ENCODE results near the gene ZSCAN30. TPM values are rescaled to one million over a fixed set of nuclear protein-coding genes. Genes with fewer than 3 reads are reported as not detected.
"Not testable (repeated sequence)": the region's sequence is repeated elsewhere in the genome, so short reads cannot be mapped to it uniquely, and the experiment has no call there.

The ZSCAN30 gene
- total and polyA plus RNA-seq, 10 donors: 7.2 to 39.2 (median 23.9) TPM

DNA sequence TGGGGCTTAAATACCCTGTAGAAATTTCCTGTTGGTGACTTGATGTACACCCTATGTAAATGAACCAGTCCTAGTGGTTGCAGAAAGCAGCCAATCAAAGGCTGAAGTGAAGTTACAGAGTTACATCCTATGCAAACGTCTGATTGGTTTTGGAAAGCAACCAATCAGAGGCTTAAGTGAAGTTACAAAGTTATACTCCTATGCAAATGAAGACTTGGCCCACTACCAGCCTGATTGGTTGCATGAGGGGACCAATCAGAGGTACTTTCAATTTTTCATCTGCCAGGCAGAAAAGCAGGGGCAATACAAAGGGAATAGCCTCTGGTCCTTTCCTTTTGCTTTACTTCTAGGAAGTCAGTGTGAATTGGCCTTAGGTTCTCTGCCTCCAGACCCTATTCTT lies 62.8 kb downstream of the ZSCAN30 start:
- no peaks in the 10 kb centered on the region for H3K9me3 ChIP-seq
- TF ChIP-seq POLR2AphosphoS5 (IDR thresholded peaks at IDR 0.05) (no peak), POLR2A (IDR thresholded peaks at IDR 0.05) (no peak)
- TF ChIP-seq, protein P1, sequence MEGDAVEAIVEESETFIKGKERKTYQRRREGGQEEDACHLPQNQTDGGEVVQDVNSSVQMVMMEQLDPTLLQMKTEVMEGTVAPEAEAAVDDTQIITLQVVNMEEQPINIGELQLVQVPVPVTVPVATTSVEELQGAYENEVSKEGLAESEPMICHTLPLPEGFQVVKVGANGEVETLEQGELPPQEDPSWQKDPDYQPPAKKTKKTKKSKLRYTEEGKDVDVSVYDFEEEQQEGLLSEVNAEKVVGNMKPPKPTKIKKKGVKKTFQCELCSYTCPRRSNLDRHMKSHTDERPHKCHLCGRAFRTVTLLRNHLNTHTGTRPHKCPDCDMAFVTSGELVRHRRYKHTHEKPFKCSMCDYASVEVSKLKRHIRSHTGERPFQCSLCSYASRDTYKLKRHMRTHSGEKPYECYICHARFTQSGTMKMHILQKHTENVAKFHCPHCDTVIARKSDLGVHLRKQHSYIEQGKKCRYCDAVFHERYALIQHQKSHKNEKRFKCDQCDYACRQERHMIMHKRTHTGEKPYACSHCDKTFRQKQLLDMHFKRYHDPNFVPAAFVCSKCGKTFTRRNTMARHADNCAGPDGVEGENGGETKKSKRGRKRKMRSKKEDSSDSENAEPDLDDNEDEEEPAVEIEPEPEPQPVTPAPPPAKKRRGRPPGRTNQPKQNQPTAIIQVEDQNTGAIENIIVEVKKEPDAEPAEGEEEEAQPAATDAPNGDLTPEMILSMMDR (IDR thresholded peaks at IDR 0.05 in 8 of 11, conservative IDR thresholded peaks at IDR 0.05 in 3 of 11): no peak
- intact Hi-C loops (cut with DNase I; ENCODE audit: low total_unique reads): no loop called here
- no peaks in the 10 kb centered on the region for H3K27me3 ChIP-seq (replicated peaks in 1 of 7)
- H3K4me3 ChIP-seq: no peak overlapping the region
- WGBS, 5 donors: 73 to 94% (median 79%) methylated on average over 1 of the region's 1 CpG
- peaks cover 0 to 8% (median 6%) of the 10 kb centered on the region in 6 donors for H3K4me1 ChIP-seq
- DNase-seq: no peak
- H3K36me3 ChIP-seq: no peaks in the 10 kb centered on the region
- no peak overlapping the region for H3K27ac ChIP-seq

DNA sequence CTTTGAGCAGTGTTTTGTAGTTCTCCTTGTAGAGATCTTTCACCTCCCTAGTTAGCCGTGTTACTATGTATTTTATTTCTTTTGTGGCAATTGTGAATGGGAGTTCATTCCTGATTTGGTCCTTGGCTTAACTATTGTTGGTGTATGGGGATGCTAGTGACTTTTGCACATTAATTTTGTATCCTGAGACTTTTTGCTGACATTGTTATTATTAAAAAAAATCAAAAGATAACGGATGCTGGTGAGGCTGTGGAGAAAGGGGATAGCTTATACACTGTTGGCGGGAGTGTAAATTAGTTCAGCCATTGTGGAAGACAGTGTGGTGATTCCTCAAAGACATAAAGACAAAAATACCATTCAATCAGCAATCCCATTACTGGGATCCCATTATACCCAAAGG lies 66.2 kb downstream of the ZSCAN30 start:
- 86 to 96% (median 91%) methylated on average over 3 of the region's 3 CpGs for WGBS, 5 donors
- no peak overlapping the region for H3K4me3 ChIP-seq
- H3K9me3 ChIP-seq: no peaks in the 10 kb centered on the region
- H3K4me1 ChIP-seq: no peaks in the 10 kb centered on the region
- intact Hi-C loops (cut with DNase I; ENCODE audit: low total_unique reads): no loop called here
- TF ChIP-seq POLR2A (IDR thresholded peaks at IDR 0.05): no peak
- TF ChIP-seq POLR2AphosphoS5 (IDR thresholded peaks at IDR 0.05): no peak
- TF ChIP-seq, protein P1 (IDR thresholded peaks at IDR 0.05 in 8 of 11, conservative IDR thresholded peaks at IDR 0.05 in 3 of 11): no peak
- DNase-seq: no peak
- no peaks in the 10 kb centered on the region for H3K36me3 ChIP-seq
- no peak overlapping the region for H3K27ac ChIP-seq
- H3K27me3 ChIP-seq (replicated peaks in 1 of 7): no peaks in the 10 kb centered on the region

GRCh38 chr18:35220424-35220823 lies 69.6 kb downstream of the ZSCAN30 start:
- DNase-seq: no peak
- H3K36me3 ChIP-seq: no peaks in the 10 kb centered on the region
- H3K4me3 ChIP-seq: no peak overlapping the region
- WGBS, 5 donors: 80 to 90% (median 88%) methylated on average over 6 of the region's 6 CpGs
- intact Hi-C loops (cut with DNase I; ENCODE audit: low total_unique reads): no loop called here
- TF ChIP-seq POLR2A (IDR thresholded peaks at IDR 0.05) (no peak), POLR2AphosphoS5 (IDR thresholded peaks at IDR 0.05) (no peak)
- TF ChIP-seq, protein P1 (IDR thresholded peaks at IDR 0.05 in 8 of 11, conservative IDR thresholded peaks at IDR 0.05 in 3 of 11): no peak
- H3K27me3 ChIP-seq (replicated peaks in 1 of 7): no peaks in the 10 kb centered on the region
- no peak overlapping the region for H3K27ac ChIP-seq
- no peaks in the 10 kb centered on the region for H3K9me3 ChIP-seq
- H3K4me1 ChIP-seq: no peaks in the 10 kb centered on the region

GRCh38 chr18:35219331-35219730 lies 70.7 kb downstream of the ZSCAN30 start:
- H3K36me3 ChIP-seq; DNase-seq; H3K27ac ChIP-seq; intact Hi-C loops (cut with DNase I; ENCODE audit: low total_unique reads); H3K27me3 ChIP-seq (replicated peaks in 1 of 7); H3K9me3 ChIP-seq; H3K4me3 ChIP-seq; H3K4me1 ChIP-seq: not testable (repeated sequence)
- 81 to 95% (median 89%) methylated on average over 4 of the region's 4 CpGs for WGBS, 5 donors

DNA sequence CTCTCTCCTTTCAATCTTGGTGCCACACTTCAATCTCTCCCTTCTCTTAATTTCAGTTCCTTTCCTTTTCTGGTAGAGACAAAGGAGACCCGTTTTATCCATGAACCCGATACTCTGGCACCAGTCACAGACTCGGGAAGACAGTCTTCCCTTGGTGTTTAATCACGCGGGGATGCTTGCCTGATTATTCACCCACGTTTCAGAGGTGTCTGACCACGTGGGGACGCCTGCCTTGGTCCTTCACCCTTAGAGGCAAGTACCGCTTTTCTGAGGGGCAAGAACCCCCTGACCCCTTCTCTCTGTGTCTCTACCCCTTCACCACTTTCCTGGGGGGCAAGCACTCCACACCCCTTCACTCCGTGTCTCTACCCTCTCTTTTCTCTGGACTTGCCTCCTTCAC lies 73.4 kb downstream of the ZSCAN30 start:
- not testable (repeated sequence) for H3K9me3 ChIP-seq, H3K36me3 ChIP-seq
- 81 to 88% (median 85%) methylated on average over 10 of the region's 10 CpGs for WGBS, 5 donors

More for the DNA sequence above, 73.4 kb downstream of the ZSCAN30 start:
- intact Hi-C loops (cut with DNase I; ENCODE audit: low total_unique reads); DNase-seq; H3K4me1 ChIP-seq; H3K27ac ChIP-seq; H3K27me3 ChIP-seq (replicated peaks in 1 of 7); H3K4me3 ChIP-seq: not testable (repeated sequence)

Measured in spleen (tissue), 11 donors.